Activated CD4-positive, alpha-beta T cell treated with anti-CD3 and anti-CD28 coated beads for 24 hours (primary cell): ENCODE measurements around the gene NBAS.

ENCODE experiments used
- DNase-seq, 2 donors: peaks; one replicate each; pipeline ENCODE4 v3.0.0-alpha.2; 2020; ENCODE audit warnings: low read depth in 2 of 2

NBAS gene

DNA sequence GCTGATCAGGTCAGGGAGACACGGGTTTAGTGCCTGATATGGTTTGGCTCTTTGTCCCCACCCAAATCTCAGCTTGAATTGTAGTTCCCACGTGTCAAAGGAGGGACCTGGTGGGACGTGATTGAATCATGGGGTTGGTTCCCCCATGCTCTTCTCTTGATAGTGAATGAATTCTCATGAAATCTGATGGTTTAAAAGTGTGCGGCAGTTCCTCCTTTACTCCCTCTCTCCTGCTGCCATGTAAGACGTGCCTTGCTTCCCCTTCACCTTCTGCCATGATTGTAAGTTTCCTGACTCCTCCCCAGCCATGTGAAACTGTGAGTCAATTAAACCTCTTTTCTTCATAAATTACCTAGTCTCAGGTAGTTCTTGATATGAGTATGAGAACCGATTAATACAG lies 424.5 kb downstream of the NBAS start:
- no peak for DNase-seq

DNA sequence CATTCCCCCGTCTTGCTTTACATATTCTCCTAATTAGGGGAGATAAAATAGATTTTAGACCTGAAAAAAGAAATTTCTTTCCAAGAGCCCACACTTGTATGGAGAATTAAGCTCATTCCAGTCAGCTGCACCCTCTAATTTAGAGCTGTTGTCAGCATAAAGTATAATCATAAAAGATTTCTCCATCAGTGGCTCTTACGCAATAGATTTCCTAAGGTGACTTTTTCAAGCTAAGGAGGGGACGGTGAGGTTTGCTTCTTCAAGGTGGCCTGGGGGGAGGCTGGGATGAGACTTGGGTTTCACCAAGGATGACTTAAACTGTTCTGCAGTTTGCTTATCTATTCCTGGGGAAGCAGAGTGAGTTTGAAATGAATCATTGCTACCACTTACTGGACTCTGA lies 426.2 kb downstream of the NBAS start:
- no peak for DNase-seq

DNA sequence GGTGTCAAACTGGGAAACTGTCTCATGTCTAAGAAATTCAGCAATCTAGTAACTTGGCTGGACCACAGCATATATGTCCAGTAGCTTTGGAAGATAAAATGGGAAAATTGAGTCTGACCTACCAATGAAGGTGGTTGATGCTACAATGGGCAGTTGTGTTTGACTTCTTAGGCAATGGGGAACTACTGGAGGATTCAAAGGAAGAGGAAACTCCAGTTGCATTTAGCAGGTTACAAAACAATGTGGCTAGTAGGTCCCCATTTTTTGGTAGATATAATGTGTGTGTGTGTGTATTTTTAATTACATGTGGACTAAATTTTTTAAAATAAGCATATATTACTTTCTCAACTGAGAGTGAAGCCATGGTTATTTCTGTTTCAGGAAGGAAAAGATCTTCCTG lies 427.7 kb downstream of the NBAS start:
- no peak for DNase-seq

DNA sequence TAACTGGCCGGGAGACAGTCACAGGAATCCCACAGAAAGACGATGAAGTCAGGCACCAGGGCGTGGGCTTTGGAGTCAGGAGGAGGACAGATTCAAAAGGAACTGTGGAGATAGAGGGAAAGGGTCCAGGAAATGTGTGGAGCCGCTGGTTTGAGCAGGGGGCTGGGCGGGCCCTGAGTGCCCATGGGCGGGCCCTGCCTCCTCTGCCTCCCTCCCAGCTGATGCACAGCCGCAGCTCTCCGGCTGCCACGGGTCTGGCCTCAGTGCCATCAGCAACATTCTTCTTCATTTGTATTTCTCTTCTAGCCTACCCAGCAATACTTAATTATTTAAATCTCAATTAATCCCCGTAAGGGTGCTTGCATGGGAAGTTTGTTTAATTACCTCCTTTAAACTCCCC lies 432.3 kb downstream of the NBAS start:
- DNase-seq, result no peak

DNA sequence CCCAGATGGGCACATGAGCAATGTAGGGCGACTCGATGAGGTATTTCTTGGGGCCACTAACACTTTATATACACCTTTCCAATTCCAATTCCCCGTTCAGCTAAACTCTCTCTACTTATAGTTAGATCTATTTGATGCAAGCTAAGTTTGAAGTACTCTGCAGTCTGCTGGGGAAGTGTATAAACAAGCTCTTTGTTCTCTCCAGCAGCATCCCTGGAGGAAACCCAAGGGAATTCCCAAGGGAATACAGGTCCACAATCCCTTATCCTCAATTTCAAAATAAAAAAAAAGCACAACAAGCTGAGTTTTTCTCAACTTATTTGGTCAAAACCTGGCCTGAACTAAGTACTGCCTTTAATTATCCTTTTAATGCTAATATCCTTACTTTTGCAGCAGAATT lies 433.3 kb downstream of the NBAS start:
- no peak for DNase-seq

- DNase-seq, result no peak
Observed at GRCh38 chr2:15127301-15127700, 433.8 kb downstream of the NBAS start.

GRCh38 chr2:15126373-15126772 lies 434.8 kb downstream of the NBAS start:
- no peak for DNase-seq

GRCh38 chr2:15122915-15123314 lies 438.2 kb downstream of the NBAS start:
- no peak for DNase-seq

GRCh38 chr2:15120631-15121030 lies 440.5 kb downstream of the NBAS start:
- DNase-seq, result no peak

DNA sequence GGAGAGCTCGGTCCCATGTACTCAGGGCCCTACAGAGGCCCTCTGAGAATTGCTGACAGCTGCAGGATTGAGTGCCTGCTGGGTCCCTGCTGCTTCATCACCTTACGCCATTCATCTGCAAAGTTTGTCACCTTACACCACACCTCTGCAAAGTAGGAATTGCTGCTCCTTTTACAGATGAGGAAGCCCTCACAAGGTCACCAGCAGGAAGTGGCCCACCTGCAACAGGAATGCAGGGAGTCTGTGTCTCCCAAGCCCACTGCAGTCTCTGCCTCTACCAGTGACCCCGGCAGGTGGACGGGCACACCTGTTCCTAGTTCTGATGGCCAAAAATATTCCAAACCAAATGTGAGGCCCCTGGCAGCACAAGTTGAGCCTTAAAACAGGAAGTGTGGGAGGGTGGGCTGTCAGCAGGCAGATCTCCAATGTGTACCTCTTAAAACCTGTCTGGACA lies 441.4 kb downstream of the NBAS start:
- DNase-seq, result no peak

DNA sequence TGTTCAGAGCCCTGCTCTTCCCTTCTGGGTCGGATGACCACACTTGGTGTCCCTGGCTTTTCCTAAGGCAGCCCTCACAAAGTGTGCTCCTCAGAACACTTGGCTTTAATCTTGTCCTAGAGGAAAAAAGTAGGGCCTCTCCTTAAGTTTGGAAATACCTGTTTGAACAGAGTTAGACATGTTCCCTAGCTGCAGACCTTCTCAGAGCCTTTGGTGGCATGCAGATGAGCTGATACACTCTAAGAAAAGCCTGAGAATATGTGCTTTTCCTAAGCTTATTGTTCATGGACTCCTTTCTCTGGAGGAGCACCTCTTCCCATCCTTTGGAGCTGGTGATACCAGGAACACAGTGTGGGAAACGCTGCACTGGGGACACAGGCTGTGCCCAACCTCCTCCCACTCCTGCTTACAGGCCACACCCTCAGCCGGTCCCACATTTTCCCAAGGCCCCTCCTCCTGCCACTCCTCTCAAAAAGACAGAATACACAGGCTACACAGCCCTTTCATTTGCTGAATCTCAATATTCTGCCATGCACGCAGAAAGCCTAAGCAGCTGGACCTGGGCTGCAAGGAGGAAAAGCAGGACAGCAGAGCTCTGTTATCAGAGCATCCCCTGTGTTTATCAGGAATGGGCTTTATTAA lies 443.6 kb downstream of the NBAS start:
- no peak for DNase-seq
